ENCODE measurements around the gene DLL3.
A peak's percentile ranks its signal among the peaks of the same experiment; 100 is the strongest.

Gene DLL3

GRCh38 chr19:39480337-39481228, 18.2 kb upstream of the DLL3 start, which contains the start of gene TIMM50:
Gene TIMM50 (plus strand): TSS chr19:39480838. CDS start chr19:39480854, 16 bp downstream.
- DNase-seq: peak; percentile 96
- in situ Hi-C loops (cut with MboI; ENCODE audit: low pct_unique_long_range_greater_than_20kb, low sequenced_read_pairs): no loop called here

- in situ Hi-C loops (cut with MboI; ENCODE audit: low pct_unique_long_range_greater_than_20kb, low sequenced_read_pairs): no loop called here
- DNase-seq: no peak
Observed at GRCh38 chr19:39481229-39481545, 17.6 kb upstream of the DLL3 start.

GRCh38 chr19:39481676-39482075, 17.1 kb upstream of the DLL3 start:
- DNase-seq: no peak
- in situ Hi-C loops (cut with MboI; ENCODE audit: low pct_unique_long_range_greater_than_20kb, low sequenced_read_pairs): no loop called here

- in situ Hi-C loops (cut with MboI; ENCODE audit: low pct_unique_long_range_greater_than_20kb, low sequenced_read_pairs): no loop called here
- no peak for DNase-seq
Observed at GRCh38 chr19:39483141-39483540, 15.6 kb upstream of the DLL3 start.

GRCh38 chr19:39489756-39490155, 9.0 kb upstream of the DLL3 start:
- in situ Hi-C loops (cut with MboI; ENCODE audit: low pct_unique_long_range_greater_than_20kb, low sequenced_read_pairs): no loop called here
- no peak for DNase-seq

- in situ Hi-C loops (cut with MboI; ENCODE audit: low pct_unique_long_range_greater_than_20kb, low sequenced_read_pairs): no loop called here
- no peak for DNase-seq
Observed at GRCh38 chr19:39492225-39492624, 6.5 kb upstream of the DLL3 start.

GRCh38 chr19:39492788-39493187, 6.0 kb upstream of the DLL3 start:
- no peak for DNase-seq
- in situ Hi-C loops (cut with MboI; ENCODE audit: low pct_unique_long_range_greater_than_20kb, low sequenced_read_pairs): no loop called here

- no peak for DNase-seq
- in situ Hi-C loops (cut with MboI; ENCODE audit: low pct_unique_long_range_greater_than_20kb, low sequenced_read_pairs): no loop called here
Observed at GRCh38 chr19:39494661-39495060, 4.1 kb upstream of the DLL3 start.

- in situ Hi-C loops (cut with MboI; ENCODE audit: low pct_unique_long_range_greater_than_20kb, low sequenced_read_pairs): no loop called here
Observed at GRCh38 chr19:39496063-39496462, 2.7 kb upstream of the DLL3 start.

GRCh38 chr19:39497701-39497995, 1.1 kb upstream of the DLL3 start:
- no peak for DNase-seq
- in situ Hi-C loops (cut with MboI; ENCODE audit: low pct_unique_long_range_greater_than_20kb, low sequenced_read_pairs): no loop called here

More at GRCh38 chr19:39496063-39496462, 2.7 kb upstream of the DLL3 start:
- DNase-seq: no peak

- peak; percentile 56 for DNase-seq
- in situ Hi-C loops (cut with MboI; ENCODE audit: low pct_unique_long_range_greater_than_20kb, low sequenced_read_pairs): no loop called here
Observed at GRCh38 chr19:39497996-39498797, 550 bp upstream of the DLL3 start.

GRCh38 chr19:39499932-39500331, 1.2 kb downstream of the DLL3 start:
- in situ Hi-C loops (cut with MboI; ENCODE audit: low pct_unique_long_range_greater_than_20kb, low sequenced_read_pairs): no loop called here
- no peak for DNase-seq

- DNase-seq: no peak
Observed at GRCh38 chr19:39500543-39500942, 1.8 kb downstream of the DLL3 start.

GRCh38 chr19:39501340-39501739, 2.6 kb downstream of the DLL3 start:
- in situ Hi-C loops (cut with MboI; ENCODE audit: low pct_unique_long_range_greater_than_20kb, low sequenced_read_pairs): no loop called here
- DNase-seq: no peak

More at GRCh38 chr19:39500543-39500942, 1.8 kb downstream of the DLL3 start:
- in situ Hi-C loops (cut with MboI; ENCODE audit: low pct_unique_long_range_greater_than_20kb, low sequenced_read_pairs): no loop called here

GRCh38 chr19:39502640-39503417, 4.1 kb downstream of the DLL3 start:
- in situ Hi-C loops (cut with MboI; ENCODE audit: low pct_unique_long_range_greater_than_20kb, low sequenced_read_pairs): no loop called here

GRCh38 chr19:39506598-39506943, 7.8 kb downstream of the DLL3 start:
- in situ Hi-C loops (cut with MboI; ENCODE audit: low pct_unique_long_range_greater_than_20kb, low sequenced_read_pairs): no loop called here
- no peak for DNase-seq

More at GRCh38 chr19:39502640-39503417, 4.1 kb downstream of the DLL3 start:
- DNase-seq: peak; percentile 80

- peak; percentile 85 for DNase-seq
- in situ Hi-C loops (cut with MboI; ENCODE audit: low pct_unique_long_range_greater_than_20kb, low sequenced_read_pairs): no loop called here
Observed at GRCh38 chr19:39506944-39507714, 8.4 kb downstream of the DLL3 start.

GRCh38 chr19:39507715-39508364, 9.1 kb downstream of the DLL3 start:
- in situ Hi-C loops (cut with MboI; ENCODE audit: low pct_unique_long_range_greater_than_20kb, low sequenced_read_pairs): no loop called here
- no peak for DNase-seq

GRCh38 chr19:39508629-39509028, 9.9 kb downstream of the DLL3 start:
- DNase-seq: no peak
- in situ Hi-C loops (cut with MboI; ENCODE audit: low pct_unique_long_range_greater_than_20kb, low sequenced_read_pairs): no loop called here
